Colonic mucosa (tissue), 4 donors: ENCODE measurements around the gene AOPEP. TPM values are rescaled to one million over a fixed set of nuclear protein-coding genes. Genes with fewer than 3 reads are reported as not detected.

Experiments
- DNase-seq: peaks from one replicate; pipeline ENCODE4 v3.0.0-alpha.2; 2020
- H3K27ac ChIP-seq: fragments of 200-600 bp; one replicate; pipeline ENCODE4 v1.8.0; 2021
- H3K27me3 ChIP-seq: fragments of 200-600 bp; one replicate; pipeline ENCODE4 v1.8.0; 2021
- H3K36me3 ChIP-seq: fragments of 200-600 bp; one replicate; pipeline ENCODE4 v1.8.0; 2021
- H3K4me1 ChIP-seq: fragments of 200-600 bp; one replicate; pipeline ENCODE4 v1.8.0; 2021; ENCODE audit warnings: mild to moderate bottlenecking
- H3K4me3 ChIP-seq: fragments of 200-600 bp; one replicate; pipeline ENCODE4 v1.8.0; 2021
- H3K9ac ChIP-seq, 2 donors: one replicate each; pipeline ENCODE4 v1.7.0; 2013; ENCODE audit warnings: control low read depth in 2 of 2, low read depth in 2 of 2, low read length in 2 of 2
- H3K9me3 ChIP-seq: fragments of 200-600 bp; one replicate; pipeline ENCODE4 v1.8.0; 2021
- intact Hi-C: fragments of 100-400 bp; cut with DNase I; formaldehyde crosslinking; loops from one replicate; pipeline ENCODE4 v1.14.1; 2022
- total RNA-seq, 2 donors: library from RNA; stranded (reverse); fragmentation: NEBNext Ultra II Directional in 1 of 2; extraction: Animal tissue kit (Norgen Biotek cat#: 25700) in 1 of 2; gene quantifications; one replicate each; pipeline ENCODE4 v1.2.1, GENCODE V29; 2021
- TF ChIP-seq, protein P1 (sequence below): fragments of 200-600 bp; IDR thresholded peaks from one replicate; pipeline ENCODE4 v1.8.0; 2022; ENCODE audit warnings: antibody characterized with exemption, mild to moderate bottlenecking
- donor health status: healthy.
- donor health status: DM: no; HTN: no; CAD: no.
- donor health status: DM: no; HTN: no; CAD: no.

The AOPEP gene
- total RNA-seq, 2 donors from 2014 or later = 38.4 to 43.2 TPM

DNA sequence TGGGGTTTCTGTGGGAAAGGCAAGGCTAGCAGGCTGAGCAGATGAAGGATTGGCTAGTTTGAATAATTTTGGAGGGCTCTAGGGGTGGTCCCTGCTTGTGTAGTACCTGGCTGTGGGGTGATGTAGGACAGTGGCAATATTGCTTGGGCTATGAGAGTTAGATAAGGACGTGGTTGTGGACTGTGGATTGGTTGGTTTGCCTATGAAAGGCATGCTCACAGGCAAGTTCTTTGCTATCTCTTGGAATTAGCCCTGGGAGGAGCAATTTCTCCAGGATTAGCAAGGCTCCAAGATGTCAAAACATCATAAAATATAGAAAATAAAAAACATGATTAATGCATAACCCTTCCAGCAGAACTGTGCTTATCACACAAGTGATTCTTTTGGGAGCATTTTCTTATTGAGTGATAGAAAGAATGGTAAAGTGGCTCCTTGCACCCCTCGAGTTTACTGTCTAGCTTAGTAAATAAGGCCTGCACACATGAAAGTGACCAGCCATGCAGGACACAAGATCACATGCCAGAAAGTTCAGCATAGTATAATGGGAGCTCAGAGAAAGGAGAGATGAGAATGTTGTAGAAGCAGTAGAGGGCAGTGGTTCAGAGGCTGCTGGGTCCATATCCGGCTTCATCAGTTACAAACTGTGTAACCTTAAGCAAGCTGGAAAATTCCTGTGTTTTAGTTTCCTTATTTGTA is 13.8 kb downstream of the AOPEP start:
- intact Hi-C loops = no loop called here
- TF ChIP-seq, protein P1, sequence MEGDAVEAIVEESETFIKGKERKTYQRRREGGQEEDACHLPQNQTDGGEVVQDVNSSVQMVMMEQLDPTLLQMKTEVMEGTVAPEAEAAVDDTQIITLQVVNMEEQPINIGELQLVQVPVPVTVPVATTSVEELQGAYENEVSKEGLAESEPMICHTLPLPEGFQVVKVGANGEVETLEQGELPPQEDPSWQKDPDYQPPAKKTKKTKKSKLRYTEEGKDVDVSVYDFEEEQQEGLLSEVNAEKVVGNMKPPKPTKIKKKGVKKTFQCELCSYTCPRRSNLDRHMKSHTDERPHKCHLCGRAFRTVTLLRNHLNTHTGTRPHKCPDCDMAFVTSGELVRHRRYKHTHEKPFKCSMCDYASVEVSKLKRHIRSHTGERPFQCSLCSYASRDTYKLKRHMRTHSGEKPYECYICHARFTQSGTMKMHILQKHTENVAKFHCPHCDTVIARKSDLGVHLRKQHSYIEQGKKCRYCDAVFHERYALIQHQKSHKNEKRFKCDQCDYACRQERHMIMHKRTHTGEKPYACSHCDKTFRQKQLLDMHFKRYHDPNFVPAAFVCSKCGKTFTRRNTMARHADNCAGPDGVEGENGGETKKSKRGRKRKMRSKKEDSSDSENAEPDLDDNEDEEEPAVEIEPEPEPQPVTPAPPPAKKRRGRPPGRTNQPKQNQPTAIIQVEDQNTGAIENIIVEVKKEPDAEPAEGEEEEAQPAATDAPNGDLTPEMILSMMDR = no peak
- Histone ChIP-seq H3K27me3 (no peaks in the 10 kb centered on the region), H3K9me3 (no peaks in the 10 kb centered on the region), H3K9ac (no peak overlapping the region), H3K36me3 (no peaks in the 10 kb centered on the region), H3K4me1 (no peaks in the 10 kb centered on the region), H3K4me3 (no peak overlapping the region), H3K27ac (no peak overlapping the region)
- DNase-seq = no peak

DNA sequence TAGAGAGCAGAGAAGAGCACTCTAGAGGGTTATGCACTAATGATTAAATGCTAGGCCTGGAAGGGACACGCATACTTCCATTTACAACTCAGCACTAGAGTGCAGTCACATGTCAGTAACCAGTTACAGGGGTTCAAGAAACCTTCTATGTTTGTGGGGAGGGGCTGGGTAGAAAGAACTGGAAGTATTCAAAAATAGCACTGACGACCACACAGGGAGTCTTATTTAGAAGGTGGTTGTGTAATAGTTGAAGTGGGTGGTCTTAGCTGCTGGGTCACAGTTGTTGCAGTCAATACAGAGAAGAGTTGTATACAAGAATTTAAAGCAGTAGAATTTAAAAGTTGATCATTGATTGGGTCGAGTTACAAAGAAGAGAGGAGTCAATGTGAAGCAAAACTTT is 15.4 kb downstream of the AOPEP start:
- no peaks in the 10 kb centered on the region for H3K27me3 ChIP-seq
- H3K36me3 ChIP-seq = no peaks in the 10 kb centered on the region
- H3K9me3 ChIP-seq = no peaks in the 10 kb centered on the region
- H3K4me3 ChIP-seq = no peak overlapping the region
- no peak overlapping the region for H3K9ac ChIP-seq
- no peaks in the 10 kb centered on the region for H3K4me1 ChIP-seq
- H3K27ac ChIP-seq = no peak overlapping the region
- intact Hi-C loops = no loop called here
- TF ChIP-seq, protein P1 = no peak
- no peak for DNase-seq

DNA sequence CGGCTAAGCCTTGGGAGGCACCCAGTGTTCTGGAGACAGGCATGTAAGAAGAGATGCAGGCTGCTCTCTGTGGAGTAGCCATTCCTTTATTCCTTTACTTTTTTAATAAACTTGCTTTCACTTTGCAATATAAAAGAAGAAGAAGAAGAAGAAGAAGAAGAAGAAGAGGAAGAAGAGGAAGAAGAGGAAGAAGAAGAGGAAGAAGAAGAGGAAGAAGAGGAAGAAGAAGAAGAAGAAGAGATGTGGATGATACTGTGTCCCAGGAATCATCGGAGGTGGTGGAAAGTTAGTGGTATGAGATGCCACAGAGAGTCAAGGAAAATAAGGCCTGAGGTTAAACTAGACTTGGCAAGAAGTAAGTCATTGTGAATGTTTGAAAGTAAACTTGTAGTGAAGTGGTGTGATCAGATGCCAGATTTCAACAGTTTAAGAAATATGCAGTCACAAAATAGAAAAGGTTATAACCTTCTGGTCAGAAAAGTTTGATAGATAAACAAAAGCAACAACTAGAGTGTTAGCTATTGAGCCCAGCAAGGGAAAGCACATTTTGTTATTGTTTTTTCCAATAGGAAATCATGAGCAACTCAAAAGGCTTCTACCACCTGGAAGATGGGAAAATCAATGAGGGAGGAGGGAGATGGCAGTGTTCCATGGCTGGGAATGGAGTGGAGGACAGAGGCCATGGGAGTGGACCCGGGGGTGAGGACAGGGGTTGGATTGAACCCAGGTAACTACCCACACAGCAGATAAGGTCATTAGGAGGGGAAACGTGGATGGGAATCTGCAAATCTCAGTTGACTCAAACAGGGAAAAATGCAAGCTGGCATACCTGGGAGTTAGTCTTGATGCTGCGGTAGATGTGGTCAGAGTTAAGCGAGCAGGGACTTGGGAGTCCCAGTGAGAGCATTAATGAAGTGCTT is 16.8 kb downstream of the AOPEP start:
- H3K27me3 ChIP-seq = no peaks in the 10 kb centered on the region
- H3K9me3 ChIP-seq = no peaks in the 10 kb centered on the region
- no peak overlapping the region for H3K4me3 ChIP-seq
- H3K9ac ChIP-seq = no peak overlapping the region
- no peaks in the 10 kb centered on the region for H3K36me3 ChIP-seq
- intact Hi-C loops = no loop called here
- no peaks in the 10 kb centered on the region for H3K4me1 ChIP-seq
- DNase-seq = no peak
- no peak overlapping the region for H3K27ac ChIP-seq
- TF ChIP-seq, protein P1 = no peak

DNA sequence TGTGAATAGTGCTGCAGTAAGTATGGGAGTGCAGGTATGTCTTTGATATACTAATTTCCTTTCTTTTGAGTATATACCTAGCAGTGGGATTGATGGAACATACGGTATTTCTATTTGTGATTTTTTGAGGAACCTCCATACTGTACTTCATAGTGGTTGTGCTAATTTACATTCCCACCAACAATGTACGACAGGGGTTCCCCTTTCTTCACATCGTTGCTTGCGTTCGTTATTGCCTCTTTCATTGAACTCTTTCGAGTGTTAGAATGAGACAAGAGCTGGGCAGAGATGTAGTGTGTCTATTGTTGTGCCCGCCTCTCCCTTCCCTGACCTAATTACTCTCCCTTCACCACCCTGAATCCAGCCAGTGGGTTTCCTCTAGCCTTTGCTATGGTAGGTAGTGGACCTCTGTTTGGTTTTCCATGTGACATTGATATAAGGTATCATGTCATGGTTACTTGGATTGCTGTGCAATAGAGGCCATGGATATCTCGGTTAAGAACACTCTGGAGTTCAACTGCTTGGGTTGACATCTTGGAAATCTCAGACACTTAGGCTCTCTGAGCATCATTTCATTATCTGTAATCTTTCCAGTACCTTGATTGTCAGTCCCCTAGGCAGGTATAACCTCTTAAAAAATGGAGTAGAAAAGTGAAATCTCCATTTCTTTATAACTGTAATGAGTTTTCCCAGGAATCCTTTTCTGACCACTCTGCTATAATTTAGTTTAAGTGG is 19.5 kb downstream of the AOPEP start:
- no peak overlapping the region for H3K9ac ChIP-seq
- H3K36me3 ChIP-seq = no peaks in the 10 kb centered on the region
- no peaks in the 10 kb centered on the region for H3K9me3 ChIP-seq
- intact Hi-C loops = no loop called here
- H3K27ac ChIP-seq = no peak overlapping the region
- no peak overlapping the region for H3K4me3 ChIP-seq
- no peak for DNase-seq
- H3K4me1 ChIP-seq = no peaks in the 10 kb centered on the region
- H3K27me3 ChIP-seq = no peaks in the 10 kb centered on the region
- TF ChIP-seq, protein P1 = no peak
